NCI-H82 (cell line): ENCODE data around the gene SUN3.

ENCODE experiments used
- DNase-seq: peaks from one replicate; lab custom pipeline; 2025; lab: John Stamatoyannopoulos, UW

The SUN3 gene, protein sequence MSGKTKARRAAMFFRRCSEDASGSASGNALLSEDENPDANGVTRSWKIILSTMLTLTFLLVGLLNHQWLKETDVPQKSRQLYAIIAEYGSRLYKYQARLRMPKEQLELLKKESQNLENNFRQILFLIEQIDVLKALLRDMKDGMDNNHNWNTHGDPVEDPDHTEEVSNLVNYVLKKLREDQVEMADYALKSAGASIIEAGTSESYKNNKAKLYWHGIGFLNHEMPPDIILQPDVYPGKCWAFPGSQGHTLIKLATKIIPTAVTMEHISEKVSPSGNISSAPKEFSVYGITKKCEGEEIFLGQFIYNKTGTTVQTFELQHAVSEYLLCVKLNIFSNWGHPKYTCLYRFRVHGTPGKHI

GRCh38 chr7:48028938-48029337, at the start of gene SUN3:
SUN3 (minus strand) TSS chr7:48029107; CDS start chr7:48028938, 169 bp downstream.
- peak; percentile 49 for DNase-seq

DNA sequence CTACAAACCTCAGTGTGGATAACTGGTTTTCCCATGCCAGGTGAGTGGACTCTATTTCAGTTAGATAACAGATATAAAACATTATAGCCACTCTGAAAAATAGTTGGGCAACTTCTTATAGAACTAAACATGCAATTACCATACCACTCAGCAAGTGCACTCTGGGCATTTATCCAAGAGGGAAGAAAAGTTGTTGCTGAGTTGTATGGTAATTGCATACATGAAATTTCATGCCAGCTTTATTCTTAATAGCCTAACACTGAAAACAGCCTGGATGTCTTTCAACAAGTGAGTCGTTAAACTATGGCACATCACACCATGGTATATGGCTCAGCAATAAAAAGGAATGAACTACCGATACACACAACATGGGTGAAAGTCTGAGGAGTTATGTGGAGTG, 49.6 kb upstream of the SUN3 start:
- DNase-seq = no peak

- DNase-seq = no peak
Measured at GRCh38 chr7:48077423-48077822, 48.5 kb upstream of the SUN3 start.

DNA sequence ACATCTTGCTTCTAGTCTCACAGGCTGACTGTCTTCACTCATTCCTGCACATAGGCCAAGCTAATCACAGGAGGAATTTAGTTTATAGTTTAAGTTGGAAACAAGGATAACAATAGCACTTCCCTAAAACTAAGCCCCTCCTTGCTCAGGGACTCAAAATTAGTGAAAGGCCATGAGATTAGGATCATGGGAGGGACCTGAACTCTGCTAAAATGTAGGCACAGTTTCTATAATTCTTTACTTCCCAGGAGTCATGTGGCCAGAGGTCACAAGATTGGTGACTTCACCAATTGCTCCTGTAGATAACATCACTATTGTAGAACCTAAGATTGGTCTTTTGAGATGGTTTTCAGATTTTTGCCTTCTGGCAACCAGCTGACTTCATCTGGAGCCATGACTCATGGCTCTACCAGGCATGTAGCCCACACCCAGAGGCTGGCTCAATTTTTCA, 45.3 kb upstream of the SUN3 start:
- no peak for DNase-seq

GRCh38 chr7:48067475-48067874, 38.6 kb upstream of the SUN3 start:
- DNase-seq = no peak

DNA sequence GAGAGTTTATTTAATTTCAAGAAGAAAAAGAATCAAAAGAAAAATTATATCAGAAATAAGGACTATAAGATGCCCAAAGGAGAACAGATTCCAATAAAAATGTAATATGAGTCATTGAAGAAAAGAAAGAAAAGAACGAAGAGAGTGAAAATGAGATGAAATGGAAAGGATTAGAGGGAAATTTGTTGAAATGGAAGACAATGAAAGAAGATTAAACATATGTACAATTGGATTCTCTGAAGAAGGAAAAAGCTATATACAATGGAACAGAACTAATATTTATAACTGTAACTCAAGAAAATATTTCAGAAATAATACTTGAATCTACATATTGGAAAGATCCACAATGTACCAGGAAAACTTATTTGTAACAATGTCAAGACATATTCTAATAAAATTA, 35.1 kb upstream of the SUN3 start:
- no peak for DNase-seq

- DNase-seq = no peak
Measured at GRCh38 chr7:48059706-48060105, 30.8 kb upstream of the SUN3 start.

DNA sequence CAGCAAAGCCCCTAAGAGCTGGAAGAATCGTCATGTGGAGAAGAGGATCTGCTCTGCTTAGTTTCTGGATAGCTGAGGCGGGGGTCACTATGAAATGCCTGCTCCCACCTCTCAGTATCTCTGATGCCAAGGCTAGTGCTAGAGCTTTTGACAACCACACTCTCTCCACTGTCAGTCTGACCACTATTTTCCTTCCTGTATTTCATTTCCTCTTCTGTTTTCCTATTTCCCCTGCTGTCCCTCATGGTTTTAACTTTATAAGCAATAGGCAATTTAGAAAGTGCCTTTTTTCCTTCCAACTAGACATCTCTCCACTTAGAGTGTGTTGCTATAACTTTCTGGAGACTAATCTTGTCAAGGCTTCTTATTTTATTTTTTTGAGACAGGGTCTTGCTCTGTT, 30.1 kb upstream of the SUN3 start:
- DNase-seq = no peak

DNA sequence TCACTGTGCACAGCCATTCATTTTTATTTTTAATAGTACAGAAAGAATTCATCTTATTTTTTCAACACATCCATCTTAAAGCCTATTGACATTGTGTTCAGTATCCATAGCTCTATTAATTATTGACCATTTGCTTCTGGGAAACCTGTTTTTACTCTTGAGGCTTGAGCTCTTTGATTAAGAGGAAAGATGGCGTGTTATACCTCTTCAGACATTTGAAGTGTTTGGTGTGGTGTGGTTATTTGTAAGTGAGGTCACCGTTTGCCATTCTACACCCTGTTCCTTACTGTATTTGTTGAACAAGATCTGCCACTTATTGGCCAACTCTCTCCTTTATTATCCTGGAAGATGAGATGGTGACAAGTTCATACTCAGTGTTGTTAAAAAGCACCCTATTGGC, 24.8 kb upstream of the SUN3 start:
- no peak for DNase-seq

GRCh38 chr7:48052748-48053147, 23.8 kb upstream of the SUN3 start:
- no peak for DNase-seq

DNA sequence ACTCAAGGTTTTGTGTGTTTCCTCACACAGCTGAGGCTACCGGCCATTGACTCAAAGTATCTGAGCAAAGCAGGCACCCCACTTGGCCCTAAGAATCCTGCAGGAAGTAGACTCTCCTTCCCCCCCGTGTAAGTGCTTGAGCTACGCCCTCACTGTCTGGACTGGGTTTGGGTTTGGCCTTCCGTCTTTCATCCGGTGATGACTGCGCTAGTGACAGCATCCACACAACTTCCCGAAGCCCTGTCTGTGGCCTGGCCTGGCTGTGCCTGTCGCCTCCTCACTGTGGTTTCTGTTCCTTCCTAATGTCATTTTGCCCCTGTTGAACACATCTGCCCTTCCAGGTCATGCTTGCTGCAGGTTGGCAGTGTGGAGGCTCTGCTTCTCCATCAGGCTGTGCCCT, 20.9 kb upstream of the SUN3 start:
- DNase-seq = no peak

DNA sequence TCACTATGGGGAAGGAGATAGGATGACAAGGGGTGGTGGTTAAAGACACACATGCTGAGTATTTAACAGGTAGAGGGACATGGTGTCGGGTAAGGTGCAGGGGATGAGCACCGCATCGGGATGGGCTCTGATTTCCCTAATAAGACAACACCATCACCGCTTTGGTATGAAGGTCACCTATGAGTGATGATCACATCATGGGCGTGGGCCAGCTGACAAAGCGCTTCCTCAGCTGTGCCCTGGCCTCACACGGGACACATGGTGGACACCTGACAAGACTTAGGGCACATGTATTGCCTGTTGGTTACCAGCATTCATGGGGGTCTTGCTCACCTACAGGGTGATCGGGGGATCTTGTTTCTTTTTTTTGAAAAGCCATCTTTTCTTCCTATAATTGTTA, 19.2 kb upstream of the SUN3 start:
- DNase-seq = no peak

- no peak for DNase-seq
Measured at GRCh38 chr7:48046458-48046857, 17.6 kb upstream of the SUN3 start.

GRCh38 chr7:48045195-48045765, 16.4 kb upstream of the SUN3 start:
- no peak for DNase-seq

GRCh38 chr7:48042636-48043035, 13.7 kb upstream of the SUN3 start:
- no peak for DNase-seq

DNA sequence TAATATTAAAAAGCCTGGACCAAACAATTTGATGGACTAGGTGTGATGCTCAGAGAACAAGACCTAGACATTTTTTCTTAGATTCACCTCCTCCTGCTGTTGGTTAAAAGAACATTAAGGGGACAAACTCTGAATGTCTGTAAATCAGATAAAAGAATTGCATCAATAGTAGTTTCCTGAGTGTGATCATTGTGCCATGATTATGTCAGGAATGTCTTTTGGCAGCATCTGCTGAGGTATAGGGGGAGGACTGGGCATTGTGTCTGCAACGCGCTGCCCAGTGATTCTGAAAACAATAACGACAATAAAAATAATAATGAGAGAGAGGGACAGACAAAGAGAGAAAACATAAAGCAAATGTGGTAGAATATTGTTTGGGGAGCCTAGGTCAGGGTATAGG, 13.3 kb upstream of the SUN3 start:
- no peak for DNase-seq

GRCh38 chr7:48041653-48041970, 12.7 kb upstream of the SUN3 start:
- DNase-seq = no peak

DNA sequence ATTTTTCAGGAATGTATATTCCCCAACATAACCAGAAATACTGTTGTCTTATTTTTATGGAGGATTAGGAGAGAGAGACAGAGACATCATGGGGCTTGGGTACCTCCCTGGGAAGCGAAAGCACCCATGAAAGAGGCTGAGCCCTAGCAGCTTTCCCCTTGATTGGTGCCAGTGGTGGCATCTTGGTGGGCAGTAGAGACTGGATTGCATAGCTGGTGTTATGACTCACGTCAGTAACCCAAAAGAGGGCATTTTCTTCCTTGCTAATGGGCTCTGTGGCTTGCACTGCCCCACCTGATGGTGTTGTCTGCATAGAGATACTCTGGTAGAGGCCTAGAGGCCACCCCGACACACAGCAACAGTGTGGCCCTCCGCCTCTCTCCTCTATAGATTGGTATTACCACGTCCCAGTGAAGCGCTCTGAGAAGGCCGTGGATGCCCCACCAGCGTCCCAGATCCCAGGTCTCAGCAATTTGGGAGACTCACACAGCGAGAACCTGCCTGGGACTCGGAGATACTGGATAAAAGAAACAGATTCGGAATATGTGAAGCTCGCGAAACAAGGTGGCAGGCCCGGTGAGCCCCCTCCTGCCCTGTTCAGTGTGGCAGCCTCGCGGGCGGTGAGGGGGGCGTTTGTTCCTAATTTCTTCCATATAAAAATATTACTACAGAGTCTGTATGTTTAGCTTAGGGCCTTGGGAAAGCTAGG, 12.2 kb upstream of the SUN3 start:
- DNase-seq = no peak

DNA sequence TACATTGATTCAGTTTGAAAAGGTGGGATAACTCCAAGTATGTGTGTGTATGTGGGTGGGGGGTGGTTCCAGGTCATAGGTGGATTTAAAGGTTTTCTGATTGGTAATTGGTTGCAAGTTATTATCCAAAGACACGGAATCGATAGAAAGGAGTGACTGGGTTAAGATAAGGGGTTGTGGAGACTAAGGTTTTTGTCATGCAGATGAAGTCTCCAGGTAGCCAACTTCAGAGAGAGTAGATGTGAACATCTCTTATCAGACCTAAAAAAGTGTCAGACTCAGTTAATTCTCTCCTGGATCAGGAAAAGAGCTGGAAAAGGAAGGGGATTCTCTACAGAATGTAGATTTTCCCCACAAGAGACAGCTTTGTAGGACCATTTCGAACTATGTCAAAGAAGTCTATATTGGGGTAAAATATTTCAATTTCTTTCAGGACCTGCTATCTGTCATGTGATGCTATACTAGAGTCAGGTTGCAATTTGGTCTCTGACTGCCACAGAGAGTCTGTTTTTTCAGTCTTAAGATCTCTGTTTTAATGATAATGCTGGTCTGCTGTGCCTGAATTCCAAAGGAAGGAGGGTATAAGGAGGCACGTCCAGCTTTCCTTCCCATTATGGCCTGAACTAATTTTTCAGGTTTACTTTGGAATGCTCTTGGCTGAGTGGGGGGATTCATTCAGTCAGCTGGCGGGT, 10.1 kb upstream of the SUN3 start:
- no peak for DNase-seq

- peak; percentile 39 for DNase-seq
Measured at GRCh38 chr7:48035967-48036478, 7.1 kb upstream of the SUN3 start.

- peak; percentile 95 for DNase-seq
Measured at GRCh38 chr7:48035301-48035966, 6.5 kb upstream of the SUN3 start, which contains the start of gene C7orf57. C7orf57 (plus strand) TSS chr7:48035543; CDS start chr7:48036309, 766 bp downstream.

- DNase-seq = no peak
Measured at GRCh38 chr7:48033922-48034321, 5.0 kb upstream of the SUN3 start.
